Stimulated activated CD8-positive, alpha-beta memory T cell treated with anti-CD3 and anti-CD28 coated beads, Interleukin-12 subunit alpha, Interleukin-12 subunit beta, amount 100 ng/mL, for 24 hours (primary cell): ENCODE results near the gene COL4A3.
A peak's percentile ranks its signal among the peaks of the same experiment; 100 is the strongest.
"Not testable (repeated sequence)": the region's sequence is repeated elsewhere in the genome, so short reads cannot be mapped to it uniquely, and the experiment has no call there.

Source experiments
- DNase-seq: peaks from one replicate; pipeline ENCODE4 v3.0.0-alpha.2; 2020; ENCODE audit errors: extremely low read depth

COL4A3 gene

GRCh38 chr2:227206406-227206805 lies 42.0 kb downstream of the COL4A3 start:
- no peak for DNase-seq

- no peak for DNase-seq
These were observed 43.1 kb downstream of the COL4A3 start for GRCh38 chr2:227207573-227207972.

- no peak for DNase-seq
These were observed 50.2 kb downstream of the COL4A3 start for GRCh38 chr2:227214622-227215041.

- DNase-seq: no peak
These were observed 55.1 kb downstream of the COL4A3 start for GRCh38 chr2:227219312-227220105.

- DNase-seq: no peak
These were observed 56.7 kb downstream of the COL4A3 start for GRCh38 chr2:227221120-227221519.

GRCh38 chr2:227222292-227222691 lies 57.9 kb downstream of the COL4A3 start:
- no peak for DNase-seq

- not testable (repeated sequence) for DNase-seq
These were observed 61.2 kb downstream of the COL4A3 start for GRCh38 chr2:227225641-227226040.

- DNase-seq: no peak
These were observed 63.7 kb downstream of the COL4A3 start for GRCh38 chr2:227228061-227228667.

GRCh38 chr2:227230151-227230550 lies 65.7 kb downstream of the COL4A3 start:
- no peak for DNase-seq

- no peak for DNase-seq
These were observed 70.0 kb downstream of the COL4A3 start for GRCh38 chr2:227234429-227234828.

- DNase-seq: no peak
These were observed 73.4 kb downstream of the COL4A3 start for GRCh38 chr2:227237786-227238185.

- peak; percentile 16 for DNase-seq
These were observed 74.1 kb downstream of the COL4A3 start for GRCh38 chr2:227238238-227239237.

GRCh38 chr2:227241005-227241404 lies 76.6 kb downstream of the COL4A3 start:
- DNase-seq: no peak

GRCh38 chr2:227248876-227249275 lies 84.5 kb downstream of the COL4A3 start:
- DNase-seq: no peak

GRCh38 chr2:227252831-227253230 lies 88.4 kb downstream of the COL4A3 start:
- no peak for DNase-seq

- DNase-seq: no peak
These were observed 92.2 kb downstream of the COL4A3 start for GRCh38 chr2:227256605-227257004.

- DNase-seq: no peak
These were observed 93.4 kb downstream of the COL4A3 start for GRCh38 chr2:227257820-227258219.

- no peak for DNase-seq
These were observed 95.6 kb downstream of the COL4A3 start for GRCh38 chr2:227260041-227260440.

GRCh38 chr2:227267410-227268115 lies 103.1 kb downstream of the COL4A3 start:
- no peak for DNase-seq

- DNase-seq: no peak
These were observed 116.5 kb downstream of the COL4A3 start for GRCh38 chr2:227280895-227281294.

GRCh38 chr2:227285741-227286236 lies 121.4 kb downstream of the COL4A3 start:
- no peak for DNase-seq
